Activated T-helper 17 cell treated with anti-CD3 and anti-CD28 coated beads, Interleukin-2, amount 50 U/mL, for 72 hours (primary cell): Measurements from ENCODE around the gene PTPRN2. TPM values are rescaled to one million over a fixed set of nuclear protein-coding genes. Genes with fewer than 3 reads are reported as not detected.

Source experiments
- ATAC-seq: fragments of 150-1000 bp; cut with Tn5 transposase; replicated peaks from 2 replicates; pipeline ENCODE4 v1.10.0; 2021; ENCODE audit warnings: mild to moderate bottlenecking, moderate library complexity
- H3K27ac Mint-ChIP-seq: one replicate; pipeline ENCODE4 v1.8.0; 2022; ENCODE audit warnings: mixed read lengths
- H3K27me3 Mint-ChIP-seq: one replicate; pipeline ENCODE4 v1.8.0; 2022; ENCODE audit warnings: mixed read lengths
- H3K36me3 Mint-ChIP-seq: one replicate; pipeline ENCODE4 v1.8.0; 2022; ENCODE audit warnings: low read depth, mild to moderate bottlenecking, mixed read lengths
- H3K4me1 Mint-ChIP-seq: one replicate; pipeline ENCODE4 v1.8.0; 2022; ENCODE audit warnings: mixed read lengths
- H3K4me3 Mint-ChIP-seq: one replicate; pipeline ENCODE4 v1.8.0; 2022; ENCODE audit warnings: mild to moderate bottlenecking, mixed read lengths
- H3K9me3 Mint-ChIP-seq: one replicate; pipeline ENCODE4 v1.8.0; 2022; ENCODE audit warnings: mixed read lengths
- total RNA-seq, 2 donors: library from RNA; stranded (reverse); gene quantifications; one replicate each; pipeline ENCODE4 v1.2.3, GENCODE V29; 2022

The PTPRN2 gene
- total RNA-seq, 2 donors from 2014 or later: 0.48 to 1.4 TPM

DNA sequence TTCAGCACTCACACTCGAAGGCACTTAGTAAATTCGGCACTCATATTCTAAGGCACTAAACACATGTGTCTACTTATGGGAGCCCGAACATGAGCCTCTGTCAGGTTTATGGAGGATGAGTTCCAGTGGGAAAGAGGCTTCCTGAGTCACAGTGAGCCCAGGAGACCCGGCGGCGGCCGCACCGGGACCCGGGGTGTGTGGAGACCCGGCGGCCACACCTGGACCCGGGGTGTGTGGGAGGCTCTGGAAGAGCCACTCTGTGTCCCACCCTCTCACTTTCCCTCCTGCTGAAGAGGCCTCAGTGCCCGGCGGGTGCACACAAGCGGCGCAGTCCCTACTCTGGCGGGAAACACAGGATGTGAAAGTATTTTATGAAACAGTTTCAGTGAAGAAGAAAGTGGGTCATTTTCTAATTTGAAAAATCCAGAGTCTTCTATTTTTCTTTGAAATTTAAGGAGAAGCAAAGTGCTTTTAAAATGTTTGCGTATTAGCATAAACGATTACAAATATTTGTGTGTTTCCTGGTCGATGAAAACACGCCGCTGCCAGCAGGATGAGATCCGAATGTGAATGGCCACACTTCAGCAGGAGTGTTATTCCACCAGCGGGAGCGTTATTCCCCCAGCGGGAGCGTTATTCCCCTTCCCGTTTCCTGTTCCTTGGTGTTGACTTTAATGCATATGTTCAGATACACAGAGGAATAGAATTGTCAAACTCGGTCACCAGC lies 625.7 kb downstream of the PTPRN2 start:
- ATAC-seq: no peak
- Mint-ChIP-seq H3K4me3 (no peak overlapping the region), H3K36me3 (no peaks in the 10 kb centered on the region), H3K27ac (no peak overlapping the region), H3K4me1 (no peaks in the 10 kb centered on the region), H3K27me3 (peaks cover 16% of the 10 kb centered on the region), H3K9me3 (no peaks in the 10 kb centered on the region)

- ATAC-seq: no peak
- no peaks in the 10 kb centered on the region for H3K9me3 Mint-ChIP-seq
- H3K27ac Mint-ChIP-seq: no peak overlapping the region
- no peak overlapping the region for H3K4me3 Mint-ChIP-seq
- no peaks in the 10 kb centered on the region for H3K4me1 Mint-ChIP-seq
- H3K36me3 Mint-ChIP-seq: no peaks in the 10 kb centered on the region
- peaks cover 27% of the 10 kb centered on the region for H3K27me3 Mint-ChIP-seq
Measured at GRCh38 chr7:157955348-157955999, 632.1 kb downstream of the PTPRN2 start.

- no peaks in the 10 kb centered on the region for H3K9me3 Mint-ChIP-seq
- H3K27ac Mint-ChIP-seq: no peak overlapping the region
- H3K4me1 Mint-ChIP-seq: no peaks in the 10 kb centered on the region
- H3K27me3 Mint-ChIP-seq: peaks cover 30% of the 10 kb centered on the region
- ATAC-seq: no peak
- H3K36me3 Mint-ChIP-seq: no peaks in the 10 kb centered on the region
- H3K4me3 Mint-ChIP-seq: no peak overlapping the region
Measured at GRCh38 chr7:157954901-157955300, 632.7 kb downstream of the PTPRN2 start.

- H3K4me1 Mint-ChIP-seq: no peaks in the 10 kb centered on the region
- H3K4me3 Mint-ChIP-seq: no peak overlapping the region
- H3K36me3 Mint-ChIP-seq: no peaks in the 10 kb centered on the region
- no peak overlapping the region for H3K27ac Mint-ChIP-seq
- ATAC-seq: no peak
- H3K9me3 Mint-ChIP-seq: no peaks in the 10 kb centered on the region
- peaks cover 23% of the 10 kb centered on the region for H3K27me3 Mint-ChIP-seq
Measured at GRCh38 chr7:157952841-157953645, 634.6 kb downstream of the PTPRN2 start.

DNA sequence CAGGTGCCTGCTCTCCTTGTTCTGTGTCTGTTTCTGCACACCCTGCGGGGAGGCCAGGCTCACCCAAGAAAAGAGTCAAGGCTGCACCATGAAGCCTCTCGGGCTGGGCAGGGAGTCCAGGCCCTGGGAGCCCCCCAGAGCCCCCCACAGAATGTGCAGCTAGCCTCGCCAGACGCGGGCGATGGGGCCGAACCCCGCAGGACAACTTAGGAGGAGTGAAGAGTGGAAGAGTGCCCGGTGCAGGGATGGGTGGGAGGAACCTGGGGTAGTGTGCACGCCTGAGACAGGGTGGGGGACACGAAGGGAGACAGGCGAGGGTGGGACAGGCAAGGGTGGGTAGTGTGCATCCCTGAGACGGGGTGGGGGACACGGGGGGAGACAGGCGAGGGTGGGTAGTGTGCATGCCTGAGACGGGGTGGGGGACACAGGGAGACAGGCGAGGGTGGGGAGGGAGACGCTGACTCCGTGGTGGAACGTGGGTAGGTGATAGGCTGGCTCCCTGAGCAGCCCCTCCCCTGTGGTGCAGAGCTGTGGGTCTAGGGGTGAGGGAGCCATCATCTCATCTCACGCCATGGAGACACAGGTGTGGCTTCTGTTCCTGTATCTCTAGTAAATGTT lies 635.5 kb downstream of the PTPRN2 start:
- Mint-ChIP-seq H3K27ac (no peak overlapping the region), H3K9me3 (no peaks in the 10 kb centered on the region), H3K36me3 (no peaks in the 10 kb centered on the region), H3K27me3 (peaks cover 21% of the 10 kb centered on the region), H3K4me1 (no peaks in the 10 kb centered on the region), H3K4me3 (no peak overlapping the region)
- no peak for ATAC-seq

- H3K4me1 Mint-ChIP-seq: no peaks in the 10 kb centered on the region
Measured at GRCh38 chr7:157951300-157952049, 636.1 kb downstream of the PTPRN2 start.

DNA sequence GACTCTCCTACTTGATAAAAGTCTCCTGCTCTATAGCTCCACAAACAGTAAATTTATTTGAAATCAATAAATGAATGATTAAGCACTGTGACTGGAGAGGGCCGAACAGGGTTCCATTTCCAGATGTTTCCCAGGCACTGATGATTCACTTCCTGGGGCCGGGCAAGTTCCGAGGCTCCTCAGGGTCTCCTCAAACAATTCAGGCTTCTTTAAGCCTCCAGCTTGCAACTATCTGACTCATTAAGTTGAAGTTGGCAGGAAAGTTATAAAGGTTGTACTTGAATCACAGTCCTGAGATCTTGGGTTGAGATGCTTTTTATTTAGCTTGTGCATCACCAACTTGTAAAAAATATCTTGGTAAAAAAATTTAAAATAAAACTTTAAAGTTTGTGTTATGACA lies 637.9 kb downstream of the PTPRN2 start:
- Mint-ChIP-seq H3K4me3 (no peak overlapping the region), H3K27me3 (peaks cover 21% of the 10 kb centered on the region), H3K9me3 (no peaks in the 10 kb centered on the region), H3K27ac (no peak overlapping the region), H3K36me3 (no peaks in the 10 kb centered on the region), H3K4me1 (no peaks in the 10 kb centered on the region)
- no peak for ATAC-seq

More at GRCh38 chr7:157951300-157952049, 636.1 kb downstream of the PTPRN2 start:
- H3K27ac Mint-ChIP-seq: no peak overlapping the region
- no peaks in the 10 kb centered on the region for H3K9me3 Mint-ChIP-seq
- H3K4me3 Mint-ChIP-seq: no peak overlapping the region
- H3K27me3 Mint-ChIP-seq: peaks cover 21% of the 10 kb centered on the region
- H3K36me3 Mint-ChIP-seq: no peaks in the 10 kb centered on the region
- no peak for ATAC-seq

DNA sequence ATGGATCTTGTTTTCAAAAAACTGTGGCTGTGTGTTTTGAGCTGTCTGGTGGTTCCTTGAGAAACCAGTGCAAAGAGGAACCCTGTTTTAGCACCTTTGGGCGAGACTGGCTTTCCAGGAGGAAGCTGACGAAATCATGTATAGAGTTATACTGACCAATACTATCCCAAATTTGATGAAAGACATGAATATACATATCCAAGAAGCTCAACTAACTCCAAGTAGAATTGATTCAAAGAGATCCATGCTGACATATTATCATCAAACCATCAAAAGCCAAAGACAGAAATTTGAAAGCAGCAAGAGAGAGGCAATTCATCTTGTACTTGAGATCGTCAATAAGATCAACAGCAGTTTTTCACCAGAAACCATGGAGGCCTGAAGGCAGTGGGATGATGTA lies 640.1 kb downstream of the PTPRN2 start:
- no peak for ATAC-seq
- Mint-ChIP-seq H3K4me1 (no peaks in the 10 kb centered on the region), H3K27ac (no peak overlapping the region), H3K27me3 (peaks cover 28% of the 10 kb centered on the region), H3K9me3 (no peaks in the 10 kb centered on the region), H3K4me3 (no peak overlapping the region), H3K36me3 (no peaks in the 10 kb centered on the region)

DNA sequence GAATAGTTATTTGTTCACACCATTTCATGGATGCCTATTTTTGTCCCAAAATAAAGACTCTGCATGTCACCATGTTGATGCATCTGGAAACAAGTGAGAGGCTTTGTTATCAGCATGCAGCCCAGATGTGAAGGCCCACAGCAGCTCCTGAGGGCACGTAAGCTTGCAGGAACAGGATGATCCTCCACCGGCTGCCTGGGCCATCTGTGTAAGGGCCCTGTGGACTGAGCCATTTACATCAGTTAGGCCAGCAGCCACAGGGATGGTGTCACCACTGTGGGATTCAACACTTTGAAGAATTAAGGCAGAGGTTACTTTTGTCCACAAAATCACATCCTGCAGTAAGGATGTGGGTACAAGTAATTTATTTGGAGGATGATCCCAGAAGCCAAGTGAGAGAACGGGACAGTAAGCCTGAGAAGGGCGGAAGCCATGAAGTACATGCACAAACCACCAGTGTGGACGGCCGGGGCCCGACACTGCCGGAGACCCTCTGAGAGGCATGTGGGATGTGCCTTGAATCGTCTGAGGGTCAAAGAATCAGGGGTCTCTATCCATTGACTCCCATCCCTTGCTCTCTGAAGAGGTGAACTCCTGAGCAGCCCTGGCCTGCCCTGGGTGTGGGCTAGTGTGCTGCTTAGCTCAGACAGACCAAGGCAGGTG lies 641.1 kb downstream of the PTPRN2 start:
- Mint-ChIP-seq H3K27ac (no peak overlapping the region), H3K4me1 (no peaks in the 10 kb centered on the region), H3K4me3 (no peak overlapping the region), H3K36me3 (no peaks in the 10 kb centered on the region), H3K27me3 (peaks cover 23% of the 10 kb centered on the region), H3K9me3 (no peaks in the 10 kb centered on the region)
- no peak for ATAC-seq

- Mint-ChIP-seq H3K9me3 (no peaks in the 10 kb centered on the region), H3K4me3 (no peak overlapping the region), H3K27ac (no peak overlapping the region), H3K36me3 (no peaks in the 10 kb centered on the region), H3K27me3 (peaks cover 22% of the 10 kb centered on the region), H3K4me1 (no peaks in the 10 kb centered on the region)
- no peak for ATAC-seq
Measured at GRCh38 chr7:157945401-157945800, 642.2 kb downstream of the PTPRN2 start.

- Mint-ChIP-seq H3K27me3 (peaks cover 21% of the 10 kb centered on the region), H3K27ac (no peak overlapping the region), H3K4me3 (no peak overlapping the region), H3K9me3 (no peaks in the 10 kb centered on the region), H3K36me3 (no peaks in the 10 kb centered on the region), H3K4me1 (no peaks in the 10 kb centered on the region)
- no peak for ATAC-seq
Measured at GRCh38 chr7:157944734-157945291, 642.8 kb downstream of the PTPRN2 start.

GRCh38 chr7:157944051-157944450 lies 643.6 kb downstream of the PTPRN2 start:
- no peaks in the 10 kb centered on the region for H3K4me1 Mint-ChIP-seq
- no peak for ATAC-seq
- no peak overlapping the region for H3K4me3 Mint-ChIP-seq
- no peaks in the 10 kb centered on the region for H3K9me3 Mint-ChIP-seq
- H3K27me3 Mint-ChIP-seq: peaks cover 21% of the 10 kb centered on the region
- H3K36me3 Mint-ChIP-seq: no peaks in the 10 kb centered on the region
- no peak overlapping the region for H3K27ac Mint-ChIP-seq

DNA sequence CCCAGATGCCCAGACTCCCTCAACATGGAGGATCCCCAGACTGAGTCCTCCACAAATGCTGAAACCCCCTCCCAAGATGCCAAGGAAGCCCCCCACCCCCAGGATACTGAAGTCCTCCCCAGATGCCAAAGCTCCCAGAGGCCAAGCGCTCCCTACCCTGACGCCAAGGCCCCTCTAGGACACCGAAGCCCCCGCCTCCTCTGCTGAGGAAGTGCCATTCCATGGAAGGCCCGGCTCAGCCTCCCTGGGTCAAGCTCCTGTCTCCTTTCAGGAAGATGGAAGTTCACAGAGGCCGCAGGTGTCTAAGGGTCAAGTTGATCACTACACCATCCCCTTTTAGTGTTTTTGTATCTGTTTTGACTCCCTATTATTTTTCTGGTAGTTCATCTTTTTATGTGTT lies 644.1 kb downstream of the PTPRN2 start:
- H3K4me1 Mint-ChIP-seq: no peaks in the 10 kb centered on the region
- H3K36me3 Mint-ChIP-seq: no peaks in the 10 kb centered on the region
- ATAC-seq: no peak
- no peaks in the 10 kb centered on the region for H3K9me3 Mint-ChIP-seq
- peaks cover 24% of the 10 kb centered on the region for H3K27me3 Mint-ChIP-seq
- H3K4me3 Mint-ChIP-seq: no peak overlapping the region
- no peak overlapping the region for H3K27ac Mint-ChIP-seq
